Measurements from ENCODE around the gene TINCR.

Gene TINCR

DNA sequence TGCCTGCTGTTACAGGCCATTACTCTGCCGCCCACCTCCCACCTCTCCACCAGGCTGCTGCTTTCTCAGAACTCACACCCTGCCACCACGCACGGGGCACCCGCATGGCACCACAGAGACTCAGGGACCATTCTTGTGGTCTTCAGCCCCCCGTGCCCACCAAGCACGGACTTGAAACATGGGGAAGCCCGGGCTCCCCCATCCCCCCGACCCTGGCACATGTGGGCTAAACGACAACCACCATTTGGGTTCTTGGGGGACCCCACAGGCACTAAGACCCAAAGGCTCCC lies 23.1 kb upstream of the TINCR start:
- H3K27me3 ChIP-seq (ENCODE audit: insufficient read depth, poor library complexity, severe bottlenecking) = no peaks in the 10 kb centered on the region
- no peak for DNase-seq (ENCODE audit: low read depth in 1 of 2, low spot score in 1 of 2)
- no peak overlapping the region for H3K4me3 ChIP-seq (replicated peaks; ENCODE audit: insufficient read depth, low read length)
- no peak overlapping the region for H3K27ac ChIP-seq (replicated peaks)
- TF ChIP-seq, protein P1, sequence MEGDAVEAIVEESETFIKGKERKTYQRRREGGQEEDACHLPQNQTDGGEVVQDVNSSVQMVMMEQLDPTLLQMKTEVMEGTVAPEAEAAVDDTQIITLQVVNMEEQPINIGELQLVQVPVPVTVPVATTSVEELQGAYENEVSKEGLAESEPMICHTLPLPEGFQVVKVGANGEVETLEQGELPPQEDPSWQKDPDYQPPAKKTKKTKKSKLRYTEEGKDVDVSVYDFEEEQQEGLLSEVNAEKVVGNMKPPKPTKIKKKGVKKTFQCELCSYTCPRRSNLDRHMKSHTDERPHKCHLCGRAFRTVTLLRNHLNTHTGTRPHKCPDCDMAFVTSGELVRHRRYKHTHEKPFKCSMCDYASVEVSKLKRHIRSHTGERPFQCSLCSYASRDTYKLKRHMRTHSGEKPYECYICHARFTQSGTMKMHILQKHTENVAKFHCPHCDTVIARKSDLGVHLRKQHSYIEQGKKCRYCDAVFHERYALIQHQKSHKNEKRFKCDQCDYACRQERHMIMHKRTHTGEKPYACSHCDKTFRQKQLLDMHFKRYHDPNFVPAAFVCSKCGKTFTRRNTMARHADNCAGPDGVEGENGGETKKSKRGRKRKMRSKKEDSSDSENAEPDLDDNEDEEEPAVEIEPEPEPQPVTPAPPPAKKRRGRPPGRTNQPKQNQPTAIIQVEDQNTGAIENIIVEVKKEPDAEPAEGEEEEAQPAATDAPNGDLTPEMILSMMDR (IDR thresholded peaks at IDR 0.05; ENCODE audit: insufficient read depth, low read length) = no peak
- TF ChIP-seq POLR2AphosphoS5 (IDR thresholded peaks at IDR 0.05; ENCODE audit: low read depth) (no peak), GABPA (IDR thresholded peaks at IDR 0.05; ENCODE audit: low read depth) (no peak), SPI1 (IDR thresholded peaks at IDR 0.05; ENCODE audit: borderline replicate concordance, low read depth) (no peak)
- TF ChIP-seq, protein P2, sequence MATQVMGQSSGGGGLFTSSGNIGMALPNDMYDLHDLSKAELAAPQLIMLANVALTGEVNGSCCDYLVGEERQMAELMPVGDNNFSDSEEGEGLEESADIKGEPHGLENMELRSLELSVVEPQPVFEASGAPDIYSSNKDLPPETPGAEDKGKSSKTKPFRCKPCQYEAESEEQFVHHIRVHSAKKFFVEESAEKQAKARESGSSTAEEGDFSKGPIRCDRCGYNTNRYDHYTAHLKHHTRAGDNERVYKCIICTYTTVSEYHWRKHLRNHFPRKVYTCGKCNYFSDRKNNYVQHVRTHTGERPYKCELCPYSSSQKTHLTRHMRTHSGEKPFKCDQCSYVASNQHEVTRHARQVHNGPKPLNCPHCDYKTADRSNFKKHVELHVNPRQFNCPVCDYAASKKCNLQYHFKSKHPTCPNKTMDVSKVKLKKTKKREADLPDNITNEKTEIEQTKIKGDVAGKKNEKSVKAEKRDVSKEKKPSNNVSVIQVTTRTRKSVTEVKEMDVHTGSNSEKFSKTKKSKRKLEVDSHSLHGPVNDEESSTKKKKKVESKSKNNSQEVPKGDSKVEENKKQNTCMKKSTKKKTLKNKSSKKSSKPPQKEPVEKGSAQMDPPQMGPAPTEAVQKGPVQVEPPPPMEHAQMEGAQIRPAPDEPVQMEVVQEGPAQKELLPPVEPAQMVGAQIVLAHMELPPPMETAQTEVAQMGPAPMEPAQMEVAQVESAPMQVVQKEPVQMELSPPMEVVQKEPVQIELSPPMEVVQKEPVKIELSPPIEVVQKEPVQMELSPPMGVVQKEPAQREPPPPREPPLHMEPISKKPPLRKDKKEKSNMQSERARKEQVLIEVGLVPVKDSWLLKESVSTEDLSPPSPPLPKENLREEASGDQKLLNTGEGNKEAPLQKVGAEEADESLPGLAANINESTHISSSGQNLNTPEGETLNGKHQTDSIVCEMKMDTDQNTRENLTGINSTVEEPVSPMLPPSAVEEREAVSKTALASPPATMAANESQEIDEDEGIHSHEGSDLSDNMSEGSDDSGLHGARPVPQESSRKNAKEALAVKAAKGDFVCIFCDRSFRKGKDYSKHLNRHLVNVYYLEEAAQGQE (IDR thresholded peaks at IDR 0.05; ENCODE audit: insufficient replicate concordance, low read depth) = no peak

DNA sequence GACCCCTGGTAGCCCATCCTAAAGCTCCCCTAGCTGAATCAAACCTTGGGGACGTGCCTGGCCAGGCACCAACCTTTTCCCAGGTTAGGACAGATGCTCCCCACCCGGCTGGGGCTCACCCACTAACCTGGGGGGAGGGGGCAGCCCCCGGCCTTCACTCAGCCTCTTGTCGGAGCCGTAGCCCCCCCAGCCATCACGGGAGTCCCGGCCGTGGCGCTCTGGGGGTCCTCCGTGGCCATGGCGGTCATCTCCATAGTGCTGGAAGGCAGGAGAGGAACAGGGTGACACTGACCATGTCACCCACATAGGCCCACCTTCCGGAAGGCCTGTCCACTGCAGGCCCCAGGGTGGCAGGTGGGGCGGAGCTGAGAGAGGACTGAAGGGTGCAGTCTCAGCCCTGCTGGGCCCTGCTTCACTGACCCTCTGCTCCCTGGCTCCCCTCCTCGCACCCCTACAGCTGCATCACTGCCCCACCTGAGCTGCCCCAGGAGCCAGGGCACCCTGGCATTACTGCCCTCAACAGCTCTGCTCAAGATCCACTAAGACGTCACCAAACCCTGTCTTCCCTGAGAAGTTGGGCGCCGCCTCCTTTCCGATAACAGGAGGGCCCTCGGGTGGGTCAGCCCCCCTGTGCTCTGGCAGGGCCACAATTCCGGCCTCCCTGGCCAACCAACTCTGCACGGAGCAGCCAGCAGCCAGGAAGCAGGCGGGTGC lies 22.6 kb upstream of the TINCR start:
- Histone ChIP-seq H3K27me3 (ENCODE audit: insufficient read depth, poor library complexity, severe bottlenecking) (no peaks in the 10 kb centered on the region), H3K4me3 (replicated peaks; ENCODE audit: insufficient read depth, low read length) (no peak overlapping the region), H3K27ac (replicated peaks) (no peak overlapping the region)
- TF ChIP-seq SPI1 (IDR thresholded peaks at IDR 0.05; ENCODE audit: borderline replicate concordance, low read depth) (no peak), POLR2AphosphoS5 (IDR thresholded peaks at IDR 0.05; ENCODE audit: low read depth) (no peak), GABPA (IDR thresholded peaks at IDR 0.05; ENCODE audit: low read depth) (no peak)
- TF ChIP-seq, protein P2 (IDR thresholded peaks at IDR 0.05; ENCODE audit: insufficient replicate concordance, low read depth) = no peak
- TF ChIP-seq, protein P1 (IDR thresholded peaks at IDR 0.05; ENCODE audit: insufficient read depth, low read length) = no peak
- DNase-seq (ENCODE audit: low read depth in 1 of 2, low spot score in 1 of 2) = no peak

DNA sequence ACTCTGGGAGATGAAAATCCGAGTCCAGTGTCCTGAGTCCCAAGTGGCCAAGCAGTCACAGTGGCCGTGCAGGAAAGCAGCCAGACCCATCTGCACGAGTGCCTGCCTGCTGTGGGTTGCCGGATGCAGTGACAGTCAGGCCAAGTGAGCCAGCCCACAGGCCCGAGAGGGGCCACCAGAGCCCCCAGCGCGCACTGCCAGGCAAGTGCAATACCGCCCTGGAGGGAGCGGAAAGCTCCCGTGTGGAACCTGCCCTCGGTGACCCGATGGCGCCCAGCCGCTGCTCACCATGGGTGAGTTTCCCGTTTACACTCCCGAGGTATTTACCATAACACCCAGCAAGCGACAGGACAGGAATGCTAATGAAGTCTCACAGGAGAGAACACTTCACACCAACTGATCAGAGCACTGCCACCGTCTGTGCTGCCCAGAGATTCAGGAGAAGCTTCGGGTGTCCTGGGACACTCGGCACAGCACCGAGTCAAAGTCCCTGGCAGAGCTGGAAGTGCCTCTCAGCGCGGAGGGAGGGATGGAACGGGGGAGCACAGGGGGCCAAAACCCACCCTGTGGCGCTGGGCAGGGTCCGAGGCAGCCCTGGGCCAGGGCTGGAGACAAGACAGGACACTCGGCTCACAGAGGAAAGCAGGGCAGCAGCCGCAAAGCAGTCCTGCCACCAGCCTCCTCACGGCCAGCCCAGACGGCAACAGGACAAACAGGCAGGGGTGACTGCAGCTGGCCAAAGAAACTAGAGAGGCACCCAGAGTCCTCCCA lies 21.3 kb upstream of the TINCR start:
- DNase-seq (ENCODE audit: low read depth in 1 of 2, low spot score in 1 of 2) = no peak
- no peak overlapping the region for H3K4me3 ChIP-seq (replicated peaks; ENCODE audit: insufficient read depth, low read length)
- TF ChIP-seq SPI1 (IDR thresholded peaks at IDR 0.05; ENCODE audit: borderline replicate concordance, low read depth) (no peak), GABPA (IDR thresholded peaks at IDR 0.05; ENCODE audit: low read depth) (no peak), POLR2AphosphoS5 (IDR thresholded peaks at IDR 0.05; ENCODE audit: low read depth) (no peak; the same call in 1 of the 2 replicates)
- TF ChIP-seq, protein P2 (IDR thresholded peaks at IDR 0.05; ENCODE audit: insufficient replicate concordance, low read depth) = no peak
- TF ChIP-seq, protein P1 (IDR thresholded peaks at IDR 0.05; ENCODE audit: insufficient read depth, low read length) = no peak
- H3K27ac ChIP-seq (replicated peaks) = no peak overlapping the region
- no peaks in the 10 kb centered on the region for H3K27me3 ChIP-seq (ENCODE audit: insufficient read depth, poor library complexity, severe bottlenecking)

Measured in HL-60 (cell line).